Gastrocnemius medialis (tissue), 4 donors: ENCODE measurements around the gene CITED1.

Source experiments
- CTCF ChIP-seq, 5 experiments: fragments of 450-650 bp in 3 of 5; fragments of 200-600 bp in 2 of 5; sonication (generic) in 2 of 5; IDR thresholded peaks in 4 of 5; conservative IDR thresholded peaks in 1 of 5; 1 replicate in 4 of 5; 2 replicates in 1 of 5; pipeline ENCODE4 v1.5.1; 2016 to 2019; ENCODE audit warnings: antibody characterized with exemption in 5 of 5, mild to moderate bottlenecking in 3 of 5, moderate library complexity in 3 of 5
- POLR2A ChIP-seq, 2 donors: fragments of 450-650 bp; IDR thresholded peaks; one replicate each; pipeline ENCODE4 v1.6.1; 2017; ENCODE audit warnings: antibody characterized with exemption in 2 of 2, mild to moderate bottlenecking in 2 of 2, moderate library complexity in 2 of 2

GRCh38 chrX:72294497-72294896 is 11.2 kb downstream of the CITED1 start:
- TF ChIP-seq CTCF (IDR thresholded peaks at IDR 0.05 in 4 of 5, conservative IDR thresholded peaks at IDR 0.05 in 1 of 5) (no peak), POLR2A (IDR thresholded peaks at IDR 0.05) (no peak)
